ENCODE results near the gene FOXN3.
"Not testable (repeated sequence)": the region's sequence is repeated elsewhere in the genome, so short reads cannot be mapped to it uniquely, and the experiment has no call there.

FOXN3 gene

GRCh38 chr14:89134640-89135039 is 282.4 kb downstream of the FOXN3 start:
- no peak for DNase-seq (ENCODE audit: low read depth, low spot score)

- no peak for DNase-seq (ENCODE audit: low read depth, low spot score)
Measured at GRCh38 chr14:89131004-89131750, 285.9 kb downstream of the FOXN3 start.

- no peak for DNase-seq (ENCODE audit: low read depth, low spot score)
Measured at GRCh38 chr14:89129570-89129969, 287.5 kb downstream of the FOXN3 start.

GRCh38 chr14:89128311-89129026 is 288.6 kb downstream of the FOXN3 start:
- no peak for DNase-seq (ENCODE audit: low read depth, low spot score)

- DNase-seq (ENCODE audit: low read depth, low spot score), result no peak
Measured at GRCh38 chr14:89126461-89126860, 290.6 kb downstream of the FOXN3 start.

GRCh38 chr14:89125216-89125615 is 291.8 kb downstream of the FOXN3 start:
- DNase-seq (ENCODE audit: low read depth, low spot score), result no peak

- DNase-seq (ENCODE audit: low read depth, low spot score), result no peak
Measured at GRCh38 chr14:89123851-89124250, 293.2 kb downstream of the FOXN3 start.

- no peak for DNase-seq (ENCODE audit: low read depth, low spot score)
Measured at GRCh38 chr14:89123215-89123614, 293.8 kb downstream of the FOXN3 start.

- no peak for DNase-seq (ENCODE audit: low read depth, low spot score)
Measured at GRCh38 chr14:89121968-89122620, 294.9 kb downstream of the FOXN3 start.

- DNase-seq (ENCODE audit: low read depth, low spot score), result no peak
Measured at GRCh38 chr14:89117012-89117411, 300.0 kb downstream of the FOXN3 start.

GRCh38 chr14:89114109-89114508 is 302.9 kb downstream of the FOXN3 start:
- DNase-seq (ENCODE audit: low read depth, low spot score), result no peak

GRCh38 chr14:89112720-89113119 is 304.3 kb downstream of the FOXN3 start:
- no peak for DNase-seq (ENCODE audit: low read depth, low spot score)

GRCh38 chr14:89111766-89112543 is 305.1 kb downstream of the FOXN3 start:
- not testable (repeated sequence) for DNase-seq (ENCODE audit: low read depth, low spot score)

- DNase-seq (ENCODE audit: low read depth, low spot score), result not testable (repeated sequence)
Measured at GRCh38 chr14:89111232-89111631, 305.8 kb downstream of the FOXN3 start.

- no peak for DNase-seq (ENCODE audit: low read depth, low spot score)
Measured at GRCh38 chr14:89110110-89110509, 306.9 kb downstream of the FOXN3 start.

- DNase-seq (ENCODE audit: low read depth, low spot score), result no peak
Measured at GRCh38 chr14:89108608-89109007, 308.4 kb downstream of the FOXN3 start.

- DNase-seq (ENCODE audit: low read depth, low spot score), result no peak
Measured at GRCh38 chr14:89107626-89108025, 309.4 kb downstream of the FOXN3 start.

Data from activated CD4-positive, CD25-positive, alpha-beta regulatory T cell treated with anti-CD3 and anti-CD28 coated beads, Interleukin-2, amount 50 U/mL, for 16 hours (primary cell).